DOHH2 (cell line): ENCODE data around the gene MICAL3.

Experiments
- H3F3A ChIP-seq: fragments of 200-600 bp; sonication (generic), shearing (Covaris generic); 2 replicates; pipeline ENCODE4 v1.6.0; 2016; ENCODE audit warnings: antibody characterized with exemption, mild to moderate bottlenecking; ENCODE audit not compliant: control insufficient read depth, insufficient read depth
- H3K27ac ChIP-seq: fragments of 200-600 bp; sonication (generic); 2 replicates; pipeline ENCODE4 v1.5.1; 2014; ENCODE audit warnings: low read depth, mild to moderate bottlenecking, low read length, moderate library complexity
- H3K27me3 ChIP-seq: fragments of 200-600 bp; sonication (generic); 2 replicates; pipeline ENCODE4 v1.6.1; 2014; ENCODE audit warnings: mild to moderate bottlenecking, low read length, mixed read lengths; ENCODE audit not compliant: control insufficient read depth
- H3K36me3 ChIP-seq: fragments of 200-600 bp; sonication (generic); 2 replicates; pipeline ENCODE4 v1.6.1; 2014; ENCODE audit warnings: mild to moderate bottlenecking, low read length, moderate library complexity, mixed read lengths; ENCODE audit not compliant: control insufficient read depth
- H3K4me1 ChIP-seq: fragments of 200-600 bp; sonication (generic); 2 replicates; pipeline ENCODE4 v1.6.1; 2014; ENCODE audit warnings: mild to moderate bottlenecking, low read length, mixed read lengths; ENCODE audit not compliant: control insufficient read depth
- H3K4me2 ChIP-seq: fragments of 200-600 bp; sonication (generic); 2 replicates; pipeline ENCODE4 v1.6.0; 2014; ENCODE audit warnings: mild to moderate bottlenecking, low read length, moderate library complexity
- H3K4me3 ChIP-seq: fragments of 200-600 bp; sonication (generic); 2 replicates; pipeline ENCODE4 v1.5.1; 2014; ENCODE audit warnings: mild to moderate bottlenecking, low read length, mixed read lengths
- H3K79me2 ChIP-seq: fragments of 200-600 bp; sonication (generic); 2 replicates; pipeline ENCODE4 v1.6.1; 2014; ENCODE audit warnings: mild to moderate bottlenecking, low read length, mixed read lengths; ENCODE audit not compliant: control insufficient read depth
- H3K9me2 ChIP-seq: fragments of 200-600 bp; sonication (generic); replicated peaks from 2 replicates; pipeline ENCODE4 v1.6.1; 2014; ENCODE audit warnings: mild to moderate bottlenecking, low read length, mixed read lengths; ENCODE audit not compliant: control insufficient read depth
- H3K9me3 ChIP-seq: fragments of 200-600 bp; sonication (generic); 2 replicates; pipeline ENCODE4 v1.6.1; 2014; ENCODE audit warnings: antibody characterized with exemption, low read length, mixed read lengths; ENCODE audit not compliant: control insufficient read depth, insufficient read depth
- H4K20me1 ChIP-seq: fragments of 200-600 bp; sonication (generic); 2 replicates; pipeline ENCODE4 v1.6.0; 2014; ENCODE audit warnings: low read depth, mild to moderate bottlenecking, antibody characterized with exemption, low read length, moderate library complexity; ENCODE audit not compliant: control insufficient read depth, insufficient read depth
- EZH2phosphoT487 ChIP-seq: fragments of 200-600 bp; sonication (generic); IDR thresholded peaks from 2 replicates; pipeline ENCODE4 v1.6.1; 2017; ENCODE audit warnings: borderline replicate concordance, mild to moderate bottlenecking, antibody characterized with exemption, low read length, moderate library complexity, mixed read lengths
- TF ChIP-seq, protein P1 (sequence below): fragments of 200-600 bp; sonication (generic); IDR thresholded peaks from one replicate; pipeline ENCODE4 v1.5.1; 2014; ENCODE audit warnings: antibody characterized with exemption, mild to moderate bottlenecking, low read depth, low read length; ENCODE audit not compliant: poor library complexity, severe bottlenecking

The MICAL3 gene

DNA sequence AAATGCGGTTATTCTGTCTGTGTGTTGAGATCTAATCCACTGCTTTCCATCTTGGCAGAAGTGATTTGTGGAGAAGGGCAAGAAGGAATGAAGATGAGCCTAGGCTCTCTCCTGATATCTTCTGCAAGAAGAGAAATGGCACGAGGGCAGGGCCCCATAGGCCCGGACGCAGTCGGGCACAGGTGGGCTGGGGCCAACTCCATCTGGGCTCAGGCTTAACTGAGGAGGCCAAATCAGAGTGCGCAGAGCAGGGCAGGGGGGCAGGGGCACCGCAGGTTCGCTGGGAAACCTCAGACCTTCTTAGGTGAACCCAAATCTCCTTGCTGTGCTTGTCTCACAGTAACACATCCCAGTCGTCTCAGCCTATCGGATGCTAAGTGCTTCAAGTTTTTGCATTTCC, 217.3 kb downstream of the MICAL3 start:
- Histone ChIP-seq H3K4me3 (no peak overlapping the region), H3K4me2 (no peak overlapping the region), H3K4me1 (peaks cover 1% of the 10 kb centered on the region; the same call in 1 of the 2 replicates), H3K9me3 (no peaks in the 10 kb centered on the region), H3K79me2 (no peaks in the 10 kb centered on the region), H3K36me3 (peaks cover 29% of the 10 kb centered on the region; the same call in 1 of the 2 replicates), H4K20me1 (no peaks in the 10 kb centered on the region), H3F3A (no peaks in the 10 kb centered on the region), H3K27ac (no peak overlapping the region), H3K9me2 (no peaks in the 10 kb centered on the region), H3K27me3 (no peaks in the 10 kb centered on the region)
- TF ChIP-seq, protein P1, sequence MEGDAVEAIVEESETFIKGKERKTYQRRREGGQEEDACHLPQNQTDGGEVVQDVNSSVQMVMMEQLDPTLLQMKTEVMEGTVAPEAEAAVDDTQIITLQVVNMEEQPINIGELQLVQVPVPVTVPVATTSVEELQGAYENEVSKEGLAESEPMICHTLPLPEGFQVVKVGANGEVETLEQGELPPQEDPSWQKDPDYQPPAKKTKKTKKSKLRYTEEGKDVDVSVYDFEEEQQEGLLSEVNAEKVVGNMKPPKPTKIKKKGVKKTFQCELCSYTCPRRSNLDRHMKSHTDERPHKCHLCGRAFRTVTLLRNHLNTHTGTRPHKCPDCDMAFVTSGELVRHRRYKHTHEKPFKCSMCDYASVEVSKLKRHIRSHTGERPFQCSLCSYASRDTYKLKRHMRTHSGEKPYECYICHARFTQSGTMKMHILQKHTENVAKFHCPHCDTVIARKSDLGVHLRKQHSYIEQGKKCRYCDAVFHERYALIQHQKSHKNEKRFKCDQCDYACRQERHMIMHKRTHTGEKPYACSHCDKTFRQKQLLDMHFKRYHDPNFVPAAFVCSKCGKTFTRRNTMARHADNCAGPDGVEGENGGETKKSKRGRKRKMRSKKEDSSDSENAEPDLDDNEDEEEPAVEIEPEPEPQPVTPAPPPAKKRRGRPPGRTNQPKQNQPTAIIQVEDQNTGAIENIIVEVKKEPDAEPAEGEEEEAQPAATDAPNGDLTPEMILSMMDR = no peak
- no peak for TF ChIP-seq EZH2phosphoT487

DNA sequence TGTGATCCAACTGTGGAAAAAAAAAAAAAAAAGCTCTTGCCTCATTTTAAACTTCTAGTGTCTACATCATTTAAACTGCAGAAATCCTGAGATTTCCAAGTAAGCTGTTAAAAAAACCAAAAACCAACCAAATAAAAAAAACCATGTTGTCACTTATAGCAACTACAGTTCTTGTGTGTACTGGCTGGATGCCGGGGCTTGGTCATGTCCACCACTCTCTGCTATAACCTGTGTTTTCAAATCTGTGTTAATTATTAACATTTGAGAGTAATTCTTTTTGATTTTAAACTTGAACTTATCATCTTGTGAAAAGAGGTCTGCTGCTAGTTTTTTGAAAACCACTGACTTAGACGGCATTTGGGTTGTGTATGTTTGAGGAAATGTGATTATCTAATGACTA, 217.9 kb downstream of the MICAL3 start:
- no peak overlapping the region for H3K27ac ChIP-seq
- no peaks in the 10 kb centered on the region for H3F3A ChIP-seq
- H3K9me2 ChIP-seq = no peaks in the 10 kb centered on the region
- H3K4me1 ChIP-seq = peaks cover 8% of the 10 kb centered on the region
- TF ChIP-seq, protein P1 = no peak
- H3K36me3 ChIP-seq = peaks cover 28% of the 10 kb centered on the region; the same call in 1 of the 2 replicates
- no peaks in the 10 kb centered on the region for H3K79me2 ChIP-seq
- no peaks in the 10 kb centered on the region for H4K20me1 ChIP-seq
- H3K9me3 ChIP-seq = no peaks in the 10 kb centered on the region
- no peaks in the 10 kb centered on the region for H3K27me3 ChIP-seq
- H3K4me2 ChIP-seq = no peak overlapping the region
- H3K4me3 ChIP-seq = no peak overlapping the region

DNA sequence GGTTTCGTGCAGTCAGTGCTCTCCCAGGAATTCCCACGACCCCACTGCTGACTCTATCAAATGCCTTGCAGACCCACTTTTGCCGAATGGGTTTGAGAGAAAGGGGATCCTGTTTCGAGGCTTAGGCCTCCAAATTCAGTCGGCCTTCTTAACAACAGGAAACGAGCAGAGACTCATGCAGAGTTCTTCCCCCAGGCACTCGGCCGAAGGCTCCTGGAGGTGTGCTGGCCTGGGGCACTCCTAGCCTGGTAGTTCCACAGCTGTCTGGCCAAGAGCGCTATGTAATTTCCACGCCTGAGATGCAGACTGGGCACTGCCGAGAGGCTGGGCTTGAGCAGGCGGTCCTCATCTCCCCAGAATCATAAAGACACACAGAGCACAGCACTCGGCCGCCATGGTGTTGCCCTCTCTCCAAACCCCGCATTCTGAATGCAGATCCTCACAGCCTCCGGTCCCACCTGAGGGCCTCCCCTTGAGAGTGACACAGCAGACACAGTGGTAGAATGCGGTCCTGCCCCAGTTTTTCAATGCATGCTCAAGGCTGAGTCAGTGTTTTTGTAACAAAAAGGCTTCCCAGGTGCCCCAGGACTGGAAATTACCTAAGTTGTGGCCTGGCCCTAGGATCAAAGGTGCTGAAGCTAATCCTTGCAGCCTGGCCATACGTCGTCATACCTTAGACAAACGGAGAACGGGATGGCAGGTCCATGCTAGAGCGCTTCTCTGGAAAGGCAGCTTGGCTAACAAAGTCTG, 219.9 kb downstream of the MICAL3 start:
- H3K79me2 ChIP-seq = no peaks in the 10 kb centered on the region
- no peak overlapping the region for H3K4me2 ChIP-seq
- peaks cover 9% of the 10 kb centered on the region for H3F3A ChIP-seq
- no peak overlapping the region for H3K27ac ChIP-seq
- H3K4me3 ChIP-seq = no peak overlapping the region
- peaks cover 26% of the 10 kb centered on the region for H3K4me1 ChIP-seq
- no peaks in the 10 kb centered on the region for H3K27me3 ChIP-seq
- H3K9me3 ChIP-seq = no peaks in the 10 kb centered on the region
- H4K20me1 ChIP-seq = no peaks in the 10 kb centered on the region
- peaks cover 20% of the 10 kb centered on the region; the same call in 1 of the 2 replicates for H3K36me3 ChIP-seq
- no peaks in the 10 kb centered on the region for H3K9me2 ChIP-seq
- no peak for TF ChIP-seq EZH2phosphoT487
- TF ChIP-seq, protein P1 = no peak
